PC-3 (cell line): ENCODE measurements around the gene ADRB2. TPM values are rescaled to one million over a fixed set of nuclear protein-coding genes. Genes with fewer than 3 reads are reported as not detected.

ENCODE experiments used
- ATAC-seq: fragments of 200-7000 bp; cut with Tn5 transposase; 2 replicates; pipeline ENCODE4 v1.9.1; 2020; ENCODE audit warnings: mild to moderate bottlenecking, moderate library complexity
- BruUV-seq: library from RNA; stranded (reverse); fragments of 400-500 nt; replicated peaks from 2 replicates; lab custom pipeline; 2021; lab: Mats Ljungman, UMichigan
- CTCF ChIA-PET: fragments of 300-600 bp; sonication (Branson Sonifier 250); formaldehyde crosslinking; loops from one replicate; lab custom pipeline; 2022; ENCODE audit warnings: antibody characterized with exemption; lab: Charles Lee
- POLR2A ChIA-PET: fragments of 300-600 bp; sonication (Branson Sonifier 250); formaldehyde crosslinking; loops from one replicate; lab custom pipeline; 2022; ENCODE audit warnings: antibody characterized with exemption; ENCODE audit not compliant: unreplicated experiment; lab: Charles Lee
- DNase-seq: peaks from one replicate; pipeline ENCODE4 v3.0.0-alpha.2; 2015
- H2AFZ ChIP-seq: fragments of 300-600 bp; sonication (generic); 2 replicates; pipeline ENCODE4 v1.6.0; 2016; ENCODE audit warnings: antibody characterized with exemption, low read length
- H3F3A ChIP-seq: fragments of 300-600 bp; sonication (generic); one replicate; pipeline ENCODE4 v1.6.0; 2017; ENCODE audit warnings: antibody characterized with exemption, low read length, control low read depth, mild to moderate bottlenecking; ENCODE audit not compliant: unreplicated experiment
- H3K27ac ChIP-seq: fragments of 300-600 bp; sonication (generic); 2 replicates; pipeline ENCODE4 v1.5.1; 2016; ENCODE audit warnings: mild to moderate bottlenecking, low read length
- H3K27me3 ChIP-seq: fragments of 300-600 bp; sonication (generic); 2 replicates; pipeline ENCODE4 v1.6.1; 2016; ENCODE audit warnings: low read length, mixed read lengths
- H3K36me3 ChIP-seq: fragments of 300-600 bp; sonication (generic); 2 replicates; pipeline ENCODE4 v1.6.1; 2016; ENCODE audit warnings: low read depth, mixed run types, low read length, mixed read lengths
- H3K4me1 ChIP-seq: fragments of 300-600 bp; sonication (generic); 2 replicates; pipeline ENCODE4 v1.5.1; 2016; ENCODE audit warnings: low read length; ENCODE audit not compliant: insufficient read depth
- H3K4me2 ChIP-seq: fragments of 300-600 bp; sonication (generic); 2 replicates; pipeline ENCODE4 v1.6.0; 2016; ENCODE audit warnings: low read length
- H3K4me3 ChIP-seq: fragments of 300-600 bp; sonication (generic); 2 replicates; pipeline ENCODE4 v1.5.1; 2016; ENCODE audit warnings: mild to moderate bottlenecking, low read length, mixed read lengths
- H3K79me2 ChIP-seq: fragments of 300-600 bp; sonication (generic); 2 replicates; pipeline ENCODE4 v1.6.1; 2017; ENCODE audit warnings: low read length, mixed read lengths
- H3K9ac ChIP-seq: fragments of 300-600 bp; sonication (generic); 2 replicates; pipeline ENCODE4 v1.6.0; 2016; ENCODE audit warnings: mild to moderate bottlenecking, low read length
- H3K9me2 ChIP-seq: fragments of 300-600 bp; sonication (generic); replicated peaks from 2 replicates; pipeline ENCODE4 v1.6.1; 2016; ENCODE audit warnings: mixed run types, low read length, mixed read lengths
- H3K9me3 ChIP-seq: fragments of 300-600 bp; sonication (generic); 2 replicates; pipeline ENCODE4 v1.6.1; 2016; ENCODE audit warnings: low read length, mixed read lengths
- H4K20me1 ChIP-seq: fragments of 300-600 bp; sonication (generic); 2 replicates; pipeline ENCODE4 v1.6.1; 2016; ENCODE audit warnings: low read length, mixed read lengths
- EZH2 ChIP-seq: fragments of 300-600 bp; sonication (generic); IDR thresholded peaks from one replicate; pipeline ENCODE4 v1.6.1; 2017; ENCODE audit warnings: antibody characterized with exemption, mild to moderate bottlenecking, low read length; ENCODE audit not compliant: unreplicated experiment
- EZH2phosphoT487 ChIP-seq: fragments of 300-600 bp; sonication (generic); IDR thresholded peaks from 2 replicates; pipeline ENCODE4 v1.6.1; 2018; ENCODE audit warnings: mild to moderate bottlenecking, antibody characterized with exemption, low read length, borderline replicate concordance
- intact Hi-C: fragments of 100-400 bp; cut with micrococcal nuclease; formaldehyde crosslinking; loops from 2 replicates; pipeline ENCODE4 v1.9.0; 2023
- total RNA-seq: library from RNA; depleted of rRNA; stranded (reverse); fragments of >200 nt; gene quantifications from 2 replicates; pipeline ENCODE4 v1.2.3, GENCODE V29; 2014
- TF ChIP-seq, protein P1 (sequence below): fragments of 300-600 bp; sonication (generic); conservative IDR thresholded peaks from 2 replicates; pipeline ENCODE4 v1.5.1; 2017; ENCODE audit warnings: antibody characterized with exemption, low read depth, mild to moderate bottlenecking, low read length

ADRB2 gene
- total RNA-seq, 1 experiment from 2014 or later = 41.1 TPM

DNA sequence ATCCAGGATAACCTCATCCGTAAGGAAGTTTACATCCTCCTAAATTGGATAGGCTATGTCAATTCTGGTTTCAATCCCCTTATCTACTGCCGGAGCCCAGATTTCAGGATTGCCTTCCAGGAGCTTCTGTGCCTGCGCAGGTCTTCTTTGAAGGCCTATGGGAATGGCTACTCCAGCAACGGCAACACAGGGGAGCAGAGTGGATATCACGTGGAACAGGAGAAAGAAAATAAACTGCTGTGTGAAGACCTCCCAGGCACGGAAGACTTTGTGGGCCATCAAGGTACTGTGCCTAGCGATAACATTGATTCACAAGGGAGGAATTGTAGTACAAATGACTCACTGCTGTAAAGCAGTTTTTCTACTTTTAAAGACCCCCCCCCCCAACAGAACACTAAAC, 1.3 kb downstream of the ADRB2 start:
- peaks cover 66% of the 10 kb centered on the region for H3K4me1 ChIP-seq
- ChIA-PET POLR2A (interaction anchor here (0.6 kb wide), 1 partner anchor 39 kb away, joined by 4 read pairs; no protein-coding TSS in a partner anchor), CTCF (interaction anchor here (0.6 to 3.3 kb wide), 6 partner anchors 85 to 287 kb away, joined by 3 to 33 read pairs (median 6); no protein-coding TSS in a partner anchor)
- no peaks in the 10 kb centered on the region for H3K27me3 ChIP-seq
- H3K36me3 ChIP-seq = no peaks in the 10 kb centered on the region
- peak overlapping the region; percentile 41 for H3K9ac ChIP-seq
- TF ChIP-seq, protein P1, sequence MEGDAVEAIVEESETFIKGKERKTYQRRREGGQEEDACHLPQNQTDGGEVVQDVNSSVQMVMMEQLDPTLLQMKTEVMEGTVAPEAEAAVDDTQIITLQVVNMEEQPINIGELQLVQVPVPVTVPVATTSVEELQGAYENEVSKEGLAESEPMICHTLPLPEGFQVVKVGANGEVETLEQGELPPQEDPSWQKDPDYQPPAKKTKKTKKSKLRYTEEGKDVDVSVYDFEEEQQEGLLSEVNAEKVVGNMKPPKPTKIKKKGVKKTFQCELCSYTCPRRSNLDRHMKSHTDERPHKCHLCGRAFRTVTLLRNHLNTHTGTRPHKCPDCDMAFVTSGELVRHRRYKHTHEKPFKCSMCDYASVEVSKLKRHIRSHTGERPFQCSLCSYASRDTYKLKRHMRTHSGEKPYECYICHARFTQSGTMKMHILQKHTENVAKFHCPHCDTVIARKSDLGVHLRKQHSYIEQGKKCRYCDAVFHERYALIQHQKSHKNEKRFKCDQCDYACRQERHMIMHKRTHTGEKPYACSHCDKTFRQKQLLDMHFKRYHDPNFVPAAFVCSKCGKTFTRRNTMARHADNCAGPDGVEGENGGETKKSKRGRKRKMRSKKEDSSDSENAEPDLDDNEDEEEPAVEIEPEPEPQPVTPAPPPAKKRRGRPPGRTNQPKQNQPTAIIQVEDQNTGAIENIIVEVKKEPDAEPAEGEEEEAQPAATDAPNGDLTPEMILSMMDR = 0 out of 2 replicates have a peak, but pooled peaks have one; percentile 5
- TF ChIP-seq EZH2phosphoT487 (no peak), EZH2 (no peak)
- H3K4me3 ChIP-seq = peak overlapping the region; percentile 73
- ATAC-seq = peak; percentile 5
- intact Hi-C loops = loop anchor here (1.0 to 5.0 kb wide), 5 partner anchors 51 to 440 kb away; no protein-coding TSS in a partner anchor
- no peaks in the 10 kb centered on the region for H3K9me3 ChIP-seq
- H2AFZ ChIP-seq = no peak overlapping the region
- H3K79me2 ChIP-seq = peaks cover 63% of the 10 kb centered on the region
- no peaks in the 10 kb centered on the region for H3F3A ChIP-seq
- peaks cover 61% of the 10 kb centered on the region for H4K20me1 ChIP-seq
- BruUV-seq = no TSS peak
- DNase-seq = peak; percentile 85
- peak overlapping the region; percentile 40 for H3K27ac ChIP-seq
- H3K9me2 ChIP-seq = no peaks in the 10 kb centered on the region
- H3K4me2 ChIP-seq = peak overlapping the region; percentile 89

DNA sequence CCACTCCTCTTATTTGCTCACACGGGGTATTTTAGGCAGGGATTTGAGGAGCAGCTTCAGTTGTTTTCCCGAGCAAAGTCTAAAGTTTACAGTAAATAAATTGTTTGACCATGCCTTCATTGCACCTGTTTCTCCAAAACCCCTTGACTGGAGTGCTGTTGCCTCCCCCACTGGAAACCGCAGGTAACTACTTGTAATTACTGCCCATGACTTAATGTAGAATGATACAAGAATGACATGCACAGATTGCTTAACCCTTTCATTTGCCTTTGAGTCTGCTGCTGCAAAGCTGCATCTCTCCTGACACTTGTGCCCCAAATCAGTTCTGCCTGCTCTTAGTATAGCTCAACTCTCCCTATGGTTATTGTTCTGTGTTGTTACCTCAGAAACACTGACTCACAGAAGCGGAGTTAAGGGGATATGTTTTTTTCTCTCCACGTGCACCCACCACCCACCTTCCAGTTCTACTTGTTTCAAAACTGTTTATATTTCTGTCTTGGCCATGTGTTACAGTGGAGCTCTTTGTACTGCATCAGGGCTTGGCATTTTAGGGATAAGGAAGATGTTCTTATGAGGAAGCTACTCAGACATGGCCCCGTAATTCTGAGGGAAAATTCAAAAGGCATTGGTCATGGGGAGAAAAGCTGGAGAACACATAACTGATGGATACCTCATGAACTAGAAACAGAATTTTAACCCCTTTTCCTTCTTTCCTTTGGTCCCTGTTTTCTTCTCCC, 2.3 kb downstream of the ADRB2 start:
- no peaks in the 10 kb centered on the region for H3K27me3 ChIP-seq
- CTCF ChIA-PET = interaction anchor here (0.5 to 3.3 kb wide), 11 partner anchors 86 to 297 kb away, joined by 3 to 33 read pairs (median 4); no protein-coding TSS in a partner anchor
- peak overlapping the region; percentile 41 for H3K9ac ChIP-seq
- H3K9me3 ChIP-seq = no peaks in the 10 kb centered on the region
- H3K4me1 ChIP-seq = peaks cover 70% of the 10 kb centered on the region
- no peaks in the 10 kb centered on the region for H3K9me2 ChIP-seq
- DNase-seq (peak; percentile 86), ATAC-seq (no peak)
- POLR2A ChIA-PET = interaction anchor here (0.6 to 0.7 kb wide), 2 partner anchors 141 to 167 kb away, joined by 3 to 5 read pairs; no protein-coding TSS in a partner anchor
- intact Hi-C loops = loop anchor here (1.0 to 5.0 kb wide), 4 partner anchors 87 to 439 kb away; no protein-coding TSS in a partner anchor
- H3F3A ChIP-seq = no peaks in the 10 kb centered on the region
- no peak overlapping the region for H2AFZ ChIP-seq
- TF ChIP-seq EZH2 (no peak), EZH2phosphoT487 (no peak)
- TF ChIP-seq, protein P1 = peak; percentile 64
- H3K79me2 ChIP-seq = peaks cover 69% of the 10 kb centered on the region
- H3K4me2 ChIP-seq = peak overlapping the region; percentile 89
- peak overlapping the region; percentile 40 for H3K27ac ChIP-seq
- no peaks in the 10 kb centered on the region for H3K36me3 ChIP-seq
- peaks cover 66% of the 10 kb centered on the region for H4K20me1 ChIP-seq
- no TSS peak for BruUV-seq
- peak overlapping the region; percentile 73 for H3K4me3 ChIP-seq
